GM23248 (cell line): ENCODE results near the gene AK8. TPM values are rescaled to one million over a fixed set of nuclear protein-coding genes. Genes with fewer than 3 reads are reported as not detected.

Experiments
- DNase-seq: peaks from one replicate; pipeline ENCODE4 v3.0.0-alpha.2; 2015
- H2AFZ ChIP-seq: fragments of 200-600 bp; sonication (generic); 2 replicates; pipeline ENCODE4 v1.6.1; 2016; ENCODE audit warnings: antibody characterized with exemption
- H3F3A ChIP-seq: fragments of 200-600 bp; sonication (generic); 2 replicates; pipeline ENCODE4 v1.6.1; 2016; ENCODE audit warnings: mild to moderate bottlenecking, antibody characterized with exemption, mixed run types; ENCODE audit not compliant: insufficient read depth
- H3K27ac ChIP-seq: fragments of 200-600 bp; sonication (generic); 2 replicates; pipeline ENCODE4 v1.5.1; 2016; ENCODE audit warnings: mild to moderate bottlenecking
- H3K27me3 ChIP-seq: fragments of 200-600 bp; sonication (generic); replicated peaks from 2 replicates; pipeline ENCODE4 v1.6.1; 2016; ENCODE audit warnings: mild to moderate bottlenecking; ENCODE audit not compliant: insufficient read depth
- H3K36me3 ChIP-seq: fragments of 200-600 bp; sonication (generic); 2 replicates; pipeline ENCODE4 v1.6.1; 2016; ENCODE audit warnings: low read depth, mild to moderate bottlenecking
- H3K4me1 ChIP-seq: fragments of 200-600 bp; sonication (generic); 2 replicates; pipeline ENCODE4 v1.6.1; 2016; ENCODE audit warnings: mild to moderate bottlenecking; ENCODE audit not compliant: insufficient read depth
- H3K4me2 ChIP-seq: fragments of 200-600 bp; sonication (generic); one replicate; pipeline ENCODE4 v1.6.1; 2016; ENCODE audit warnings: mild to moderate bottlenecking; ENCODE audit not compliant: unreplicated experiment
- H3K4me3 ChIP-seq: fragments of 200-600 bp; sonication (generic); 2 replicates; pipeline ENCODE4 v1.5.1; 2016; ENCODE audit warnings: mild to moderate bottlenecking
- H3K79me2 ChIP-seq: fragments of 200-600 bp; sonication (generic); 2 replicates; pipeline ENCODE4 v1.6.1; 2016; ENCODE audit warnings: mild to moderate bottlenecking; ENCODE audit not compliant: insufficient read depth
- H3K9ac ChIP-seq: fragments of 200-600 bp; sonication (generic); 2 replicates; pipeline ENCODE4 v1.6.1; 2016; ENCODE audit warnings: mild to moderate bottlenecking
- H3K9me2 ChIP-seq: fragments of 200-600 bp; sonication (generic); 2 replicates; pipeline ENCODE4 v1.6.1; 2016; ENCODE audit warnings: mixed run types, mild to moderate bottlenecking, moderate library complexity; ENCODE audit not compliant: insufficient read depth
- H3K9me3 ChIP-seq: fragments of 200-600 bp; sonication (generic); one replicate; pipeline ENCODE4 v1.6.1; 2017; ENCODE audit warnings: low read depth
- H4K20me1 ChIP-seq: fragments of 200-600 bp; sonication (generic); 2 replicates; pipeline ENCODE4 v1.6.0; 2016; ENCODE audit not compliant: insufficient read depth
- EZH2 ChIP-seq: fragments of 200-600 bp; sonication (generic); IDR thresholded peaks from 2 replicates; pipeline ENCODE4 v1.6.1; 2018; ENCODE audit warnings: antibody characterized with exemption, mild to moderate bottlenecking; ENCODE audit not compliant: insufficient read depth, poor library complexity, severe bottlenecking
- EZH2phosphoT487 ChIP-seq: fragments of 200-600 bp; sonication (generic); IDR thresholded peaks from 2 replicates; pipeline ENCODE4 v1.6.1; 2018; ENCODE audit warnings: antibody characterized with exemption, moderate library complexity, mild to moderate bottlenecking, low read depth; ENCODE audit not compliant: insufficient read depth
- WGBS, 2 experiments: methylation state at CpG; one replicate each; pipeline ENCODE4 v1.1.6; 2015 to 2017; ENCODE audit warnings: low lambda C conversion rate in 2 of 2, low coverage in 1 of 2; ENCODE audit errors: missing lambda C conversion rate in 2 of 2; 5-methylcytosine and 5-hydroxymethylcytosine counted together
- in situ Hi-C: fragments of 300-500 bp; cut with MboI; formaldehyde crosslinking; loops from 2 replicates; pipeline ENCODE4 v1.15.0; 2020
- polyA plus RNA-seq: library from polyadenylated mRNA; unstranded; fragments of >200 nt; fragmentation: Nextera tagmentation; extraction: Ambion mirVana; gene quantifications from 2 replicates; pipeline ENCODE4 v1.2.1, GENCODE V29; 2016
- total RNA-seq: library from RNA; depleted of rRNA; stranded (reverse); fragments of >200 nt; shearing (Covaris generic); gene quantifications from 2 replicates; pipeline ENCODE4 v1.2.3, GENCODE V29; 2014

AK8 gene
- total and polyA plus RNA-seq, 2 experiments from 2014 or later, result 0.32 to 0.89 TPM

GRCh38 chr9:132784286-132784830, 93.7 kb downstream of the AK8 start:
- no peak overlapping the region for H3K4me2 ChIP-seq
- H3K27ac ChIP-seq, result no peak overlapping the region
- no peaks in the 10 kb centered on the region for H3K4me1 ChIP-seq
- no peak overlapping the region for H3K4me3 ChIP-seq
- no peaks in the 10 kb centered on the region for H3K79me2 ChIP-seq
- H3K9me3 ChIP-seq, result no peaks in the 10 kb centered on the region
- no peaks in the 10 kb centered on the region for H4K20me1 ChIP-seq
- H3K36me3 ChIP-seq, result no peaks in the 10 kb centered on the region
- H3K9me2 ChIP-seq, result no peaks in the 10 kb centered on the region
- no peak for DNase-seq
- H2AFZ ChIP-seq, result no peak overlapping the region
- TF ChIP-seq EZH2phosphoT487, result no peak
- no peaks in the 10 kb centered on the region for H3F3A ChIP-seq
- H3K9ac ChIP-seq, result no peak overlapping the region
- in situ Hi-C loops, result no loop called here
- 48 to 61% methylated on average over 4 of the region's 4 CpGs for WGBS, 2 experiments
- peaks cover 41% of the 10 kb centered on the region for H3K27me3 ChIP-seq

DNA sequence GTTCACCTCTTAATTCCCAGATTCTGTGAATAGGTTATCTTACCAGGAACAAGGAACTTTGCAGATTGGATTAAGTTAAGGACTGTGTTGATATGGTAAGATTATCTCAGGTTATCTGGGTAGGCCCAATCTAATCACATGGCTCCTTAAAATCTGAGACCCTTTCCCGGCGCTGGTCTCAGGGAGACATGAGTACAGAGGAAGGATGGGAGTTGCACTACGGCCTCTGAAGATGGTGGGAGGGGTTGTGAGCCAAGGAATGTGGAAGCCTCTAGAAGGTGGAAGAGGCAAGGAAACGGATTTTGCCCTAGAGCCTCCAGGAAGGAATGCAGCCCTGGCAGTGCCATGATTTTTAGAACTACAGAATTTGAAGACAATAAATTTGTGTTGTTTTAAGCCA, 95.1 kb downstream of the AK8 start:
- 42 to 44% methylated on average over 4 of the region's 4 CpGs for WGBS, 2 experiments
- in situ Hi-C loops, result no loop called here
- Histone ChIP-seq H4K20me1 (no peaks in the 10 kb centered on the region), H3K4me1 (no peaks in the 10 kb centered on the region), H3K36me3 (no peaks in the 10 kb centered on the region), H3K4me3 (no peak overlapping the region), H3K9ac (no peak overlapping the region), H3K27ac (no peak overlapping the region), H2AFZ (no peak overlapping the region), H3K27me3 (peaks cover 33% of the 10 kb centered on the region), H3K79me2 (no peaks in the 10 kb centered on the region), H3K9me2 (no peaks in the 10 kb centered on the region), H3K4me2 (no peak overlapping the region), H3K9me3 (no peaks in the 10 kb centered on the region), H3F3A (no peaks in the 10 kb centered on the region)
- DNase-seq, result no peak
- TF ChIP-seq EZH2 (no peak), EZH2phosphoT487 (no peak)

- H4K20me1 ChIP-seq, result no peaks in the 10 kb centered on the region
- H3K4me1 ChIP-seq, result no peaks in the 10 kb centered on the region
- H3K27ac ChIP-seq, result no peak overlapping the region
- H2AFZ ChIP-seq, result no peak overlapping the region
- peaks cover 23% of the 10 kb centered on the region for H3K27me3 ChIP-seq
- H3K9me2 ChIP-seq, result no peaks in the 10 kb centered on the region
- 55 to 66% methylated on average over 9 of the region's 9 CpGs for WGBS, 2 experiments
- no peak overlapping the region for H3K9ac ChIP-seq
- no peak for DNase-seq
- TF ChIP-seq EZH2 (no peak), EZH2phosphoT487 (no peak)
- H3K79me2 ChIP-seq, result no peaks in the 10 kb centered on the region
- in situ Hi-C loops, result no loop called here
- H3F3A ChIP-seq, result no peaks in the 10 kb centered on the region
- no peaks in the 10 kb centered on the region for H3K36me3 ChIP-seq
- no peak overlapping the region for H3K4me3 ChIP-seq
- no peak overlapping the region for H3K4me2 ChIP-seq
- H3K9me3 ChIP-seq, result no peaks in the 10 kb centered on the region
Observed at GRCh38 chr9:132782037-132782436, 96.0 kb downstream of the AK8 start.

DNA sequence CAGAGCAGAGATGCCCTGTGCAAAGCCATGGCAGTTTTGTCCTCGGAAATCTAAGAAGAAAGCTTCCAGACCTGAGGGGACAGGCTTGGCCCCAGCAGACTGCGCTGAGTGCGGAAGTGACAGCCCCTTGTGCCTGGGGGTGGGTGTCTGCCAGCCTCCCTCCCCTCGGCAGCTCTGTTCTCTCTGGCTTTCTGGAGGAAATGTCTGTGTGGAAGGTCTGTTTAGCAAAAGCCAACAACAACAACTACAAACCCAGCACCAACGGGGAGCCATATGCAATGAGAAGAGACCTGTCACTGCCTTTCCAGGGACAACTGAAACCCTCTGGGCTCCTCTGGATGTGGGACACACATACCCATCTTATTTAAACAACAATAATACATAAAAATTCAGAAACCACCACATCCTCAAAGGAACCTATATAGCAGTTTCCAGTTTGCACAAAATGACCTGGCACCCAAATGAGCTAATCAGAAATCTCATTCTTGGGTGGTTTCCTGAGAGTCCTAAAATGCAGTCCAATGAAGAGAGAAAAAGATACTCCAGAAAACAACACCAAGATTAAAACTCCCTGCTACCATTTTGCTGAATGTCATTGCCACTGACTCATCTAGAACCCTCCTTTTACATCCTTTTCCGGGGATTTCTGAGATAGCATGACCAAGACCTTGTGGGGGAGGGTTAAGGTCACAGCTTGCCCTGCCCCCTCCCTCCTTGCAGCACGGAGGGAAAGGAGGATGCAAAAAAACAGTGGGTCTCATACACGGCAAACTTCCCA, 97.7 kb downstream of the AK8 start:
- Histone ChIP-seq H3F3A (no peaks in the 10 kb centered on the region), H3K4me2 (no peak overlapping the region), H3K9me3 (no peaks in the 10 kb centered on the region), H2AFZ (no peak overlapping the region), H3K9me2 (no peaks in the 10 kb centered on the region), H3K79me2 (no peaks in the 10 kb centered on the region), H3K27me3 (peaks cover 9% of the 10 kb centered on the region), H4K20me1 (no peaks in the 10 kb centered on the region), H3K4me1 (no peaks in the 10 kb centered on the region), H3K27ac (no peak overlapping the region), H3K36me3 (no peaks in the 10 kb centered on the region), H3K4me3 (no peak overlapping the region), H3K9ac (no peak overlapping the region)
- no peak for DNase-seq
- WGBS, 2 experiments, result 30 to 31% methylated on average over 8 of the region's 8 CpGs
- in situ Hi-C loops, result no loop called here
- TF ChIP-seq EZH2 (no peak), EZH2phosphoT487 (no peak)
